GM11168 (cell line): Measurements from ENCODE around the gene MACROD2.

ENCODE experiments used
- in situ Hi-C: fragments of 300-500 bp; cut with MboI; formaldehyde crosslinking; loops from one replicate; pipeline ENCODE4 v1.12.0; 2022; ENCODE audit warnings: low sequenced_read_pairs; ENCODE audit not compliant: unreplicated experiment

MACROD2 gene

DNA sequence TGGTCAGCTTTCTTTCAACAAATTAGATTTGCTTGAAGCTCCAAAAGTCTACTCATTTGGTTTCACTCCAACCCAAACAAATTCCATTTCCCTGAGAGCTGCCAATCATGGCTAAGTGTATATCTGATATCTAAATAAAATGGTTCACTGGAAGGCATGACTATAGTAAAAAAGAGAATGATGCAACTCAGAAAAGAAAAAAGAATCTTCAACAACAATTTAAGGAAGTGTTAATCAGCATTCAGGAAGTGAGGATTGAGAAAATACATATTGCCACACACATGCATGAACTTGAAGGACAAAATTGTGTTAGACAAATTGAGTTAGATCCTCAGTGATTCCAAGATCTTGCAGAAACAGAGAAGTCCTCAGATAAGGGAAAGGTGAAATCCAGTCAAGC is 1315.0 kb downstream of the MACROD2 start:
- in situ Hi-C loops: no loop called here

DNA sequence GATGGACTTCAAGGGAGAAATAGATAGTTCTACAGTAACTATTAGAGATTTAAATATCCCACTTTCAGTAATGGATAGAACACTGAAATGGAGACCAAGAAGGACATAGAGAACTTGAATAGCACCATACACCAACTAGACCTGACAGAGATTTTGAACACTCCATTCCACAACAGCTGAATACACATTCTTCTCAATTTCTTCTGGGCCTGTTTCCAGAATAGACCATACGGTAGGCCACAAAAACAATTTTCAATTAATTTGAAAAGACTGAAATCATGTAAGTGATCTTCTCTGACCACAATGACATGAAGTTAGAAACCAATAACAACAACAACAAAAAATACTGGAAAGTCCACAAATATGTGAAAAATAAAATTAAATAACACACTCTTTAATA is 1321.2 kb downstream of the MACROD2 start:
- in situ Hi-C loops: no loop called here

- in situ Hi-C loops: no loop called here
These were observed 1322.4 kb downstream of the MACROD2 start for GRCh38 chr20:15317546-15318232.

GRCh38 chr20:15318682-15319081 is 1323.4 kb downstream of the MACROD2 start:
- in situ Hi-C loops: no loop called here

GRCh38 chr20:15319439-15319838 is 1324.1 kb downstream of the MACROD2 start:
- in situ Hi-C loops: no loop called here

DNA sequence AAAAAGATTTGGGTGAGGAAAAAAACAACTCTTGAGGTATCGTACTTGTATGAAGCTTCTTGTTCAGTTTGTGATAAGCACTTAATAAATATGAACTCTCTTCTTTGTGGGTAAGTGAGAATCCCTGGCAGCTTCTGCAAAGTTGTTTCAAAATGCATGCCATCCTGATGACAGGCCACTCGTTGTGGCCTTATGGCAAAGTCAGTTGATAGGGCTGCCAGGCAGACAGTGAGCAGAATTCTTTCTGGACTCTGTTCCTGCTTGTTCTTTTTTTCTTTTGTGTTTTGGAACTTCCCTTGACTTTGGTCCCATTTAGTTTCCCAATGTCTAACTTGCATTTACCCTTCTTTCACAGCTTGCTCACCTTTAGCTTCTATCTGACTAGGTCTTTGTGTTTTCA is 1325.6 kb downstream of the MACROD2 start:
- in situ Hi-C loops: no loop called here

- in situ Hi-C loops: no loop called here
These were observed 1331.8 kb downstream of the MACROD2 start for GRCh38 chr20:15327123-15327522.

GRCh38 chr20:15328084-15328483 is 1332.8 kb downstream of the MACROD2 start:
- in situ Hi-C loops: no loop called here

DNA sequence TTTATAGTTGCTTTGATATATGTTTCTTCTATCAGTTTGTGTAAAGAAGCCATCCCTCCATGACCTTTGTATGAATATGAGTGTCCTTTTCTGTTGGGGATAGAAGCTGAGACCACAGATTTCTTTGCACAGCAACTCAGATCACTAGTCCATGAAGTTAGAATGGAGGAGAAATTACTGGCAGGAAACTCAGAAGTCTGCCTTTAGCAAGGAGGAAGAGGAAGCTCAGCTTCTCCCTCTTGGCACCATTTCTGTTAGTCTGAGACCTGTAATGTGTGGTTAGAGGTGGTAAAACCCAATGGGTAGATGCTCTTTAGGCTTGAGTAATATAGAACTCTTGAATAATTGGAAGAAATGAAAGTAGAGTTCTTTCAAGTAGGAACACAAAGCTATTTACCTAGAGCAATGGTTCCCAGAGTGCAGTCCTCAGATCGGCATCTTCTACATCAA is 1337.4 kb downstream of the MACROD2 start:
- in situ Hi-C loops: no loop called here

DNA sequence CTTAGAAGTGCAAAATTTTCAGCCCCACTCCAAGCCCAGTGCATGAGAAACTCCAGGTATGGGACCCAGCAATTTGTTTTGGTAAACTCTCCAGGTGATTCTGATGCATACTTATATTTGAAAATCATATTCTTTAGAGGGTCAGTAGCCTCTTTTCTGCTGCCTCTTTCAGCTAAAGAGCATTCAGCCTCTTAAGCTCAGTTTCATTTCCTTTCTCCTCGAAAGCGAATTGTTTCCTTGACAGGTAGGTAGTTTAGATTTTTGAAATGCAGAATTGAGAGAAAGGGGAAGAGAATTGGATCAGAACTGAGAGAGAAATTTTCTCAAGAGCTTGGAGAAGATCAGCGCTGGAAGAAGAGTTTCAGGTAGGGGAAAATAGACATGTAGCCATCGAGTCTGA is 1337.9 kb downstream of the MACROD2 start:
- in situ Hi-C loops: no loop called here

DNA sequence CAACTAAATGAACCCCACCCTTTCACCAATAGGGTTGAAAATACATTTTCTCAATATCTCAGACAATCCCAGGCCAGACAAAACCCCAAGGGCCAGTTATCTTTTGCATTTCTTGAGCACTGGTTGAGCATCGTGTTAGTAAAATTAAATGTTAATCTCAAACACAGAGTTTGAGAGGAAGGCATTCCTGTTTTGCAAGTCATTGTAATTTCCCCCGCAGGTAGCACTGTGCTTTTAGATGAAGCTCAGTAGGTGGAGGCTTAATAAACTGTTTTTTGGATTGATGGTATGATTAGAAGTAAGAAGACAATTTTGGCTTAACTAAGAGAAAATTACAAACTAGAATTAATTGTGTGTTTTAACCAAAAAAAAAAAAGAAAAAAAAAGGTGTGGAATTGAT is 1340.7 kb downstream of the MACROD2 start:
- in situ Hi-C loops: no loop called here

DNA sequence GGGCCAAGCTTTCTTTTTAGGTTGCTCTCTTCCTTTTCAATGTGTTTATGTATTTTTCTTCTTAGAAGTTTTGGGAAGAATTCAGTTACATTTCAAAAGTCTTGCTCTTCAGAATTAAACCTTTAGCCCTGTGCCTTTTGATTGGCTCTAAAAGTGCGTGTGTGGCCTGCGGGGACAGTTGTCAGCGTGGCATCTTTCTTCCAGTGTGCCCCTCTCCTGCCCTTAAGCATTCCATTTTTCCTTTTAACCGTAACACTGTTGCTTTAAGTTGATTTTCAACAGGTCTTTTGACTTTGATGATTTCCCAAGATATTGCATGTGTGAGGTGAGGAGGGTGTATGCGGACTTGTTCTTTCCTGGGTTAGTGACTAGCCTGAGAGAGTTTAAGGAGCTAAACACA is 1341.2 kb downstream of the MACROD2 start:
- in situ Hi-C loops: no loop called here

DNA sequence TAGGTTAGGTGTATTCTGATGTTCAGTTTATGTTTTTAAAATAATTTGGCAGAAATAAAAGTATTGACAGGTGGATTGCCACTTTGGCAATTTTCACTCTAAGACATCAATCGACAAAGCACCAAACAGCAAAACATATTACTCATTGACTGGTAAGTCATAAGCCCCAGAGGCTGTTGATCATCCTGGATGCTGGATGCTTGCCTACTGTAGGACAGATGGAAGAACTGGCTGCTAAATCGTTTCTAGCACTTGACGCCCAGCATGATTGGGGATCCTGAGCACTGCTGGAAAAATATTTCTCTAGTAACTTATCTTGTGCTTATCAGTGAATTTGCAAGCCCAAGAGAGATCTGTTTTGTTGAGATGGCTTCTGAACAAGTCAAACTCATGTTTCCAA is 1343.9 kb downstream of the MACROD2 start:
- in situ Hi-C loops: no loop called here

DNA sequence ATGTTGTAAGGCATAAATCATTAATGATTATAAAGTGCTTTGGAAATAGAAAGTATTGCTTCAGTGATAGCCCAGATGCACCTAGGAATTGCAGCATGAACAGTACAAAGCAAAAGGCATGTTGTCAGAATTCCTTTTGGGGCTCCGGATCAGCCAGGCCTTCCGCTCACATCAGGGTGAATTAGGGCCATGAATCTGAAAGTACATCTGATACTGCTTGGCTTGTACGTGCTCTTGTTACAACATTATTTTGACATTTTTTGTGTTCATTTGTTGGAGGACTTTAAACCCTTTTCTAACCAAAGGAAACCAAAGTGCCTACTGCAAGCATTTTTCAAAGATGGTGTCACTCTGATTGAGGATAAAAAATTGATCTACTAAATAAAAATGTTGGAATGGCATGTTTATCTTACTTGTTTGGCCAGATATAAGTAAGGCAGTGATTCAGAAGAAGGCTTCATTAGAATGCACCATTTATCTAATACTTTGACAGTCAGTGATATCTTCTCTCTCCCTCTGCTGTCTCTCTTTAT is 1347.7 kb downstream of the MACROD2 start:
- in situ Hi-C loops: no loop called here

DNA sequence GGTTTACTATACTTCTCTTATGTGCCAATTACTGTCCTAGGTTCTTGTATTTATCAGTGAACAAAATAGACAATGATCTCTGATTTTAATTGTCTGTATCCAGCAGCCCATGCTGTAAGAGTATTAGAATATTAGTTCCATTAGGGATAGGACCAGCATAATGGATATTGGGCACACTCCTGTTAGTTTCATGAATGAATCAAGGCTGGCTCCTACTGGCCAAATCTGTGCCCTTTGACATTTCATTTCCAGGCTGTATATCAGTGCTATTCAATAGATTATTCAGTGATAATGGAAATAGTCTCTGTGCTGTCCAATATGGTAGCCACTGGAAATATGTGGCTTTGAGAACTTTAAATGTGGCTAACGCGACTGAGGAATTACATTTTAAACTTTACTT is 1350.0 kb downstream of the MACROD2 start:
- in situ Hi-C loops: no loop called here

- in situ Hi-C loops: no loop called here
These were observed 1351.5 kb downstream of the MACROD2 start for GRCh38 chr20:15346657-15347280.

DNA sequence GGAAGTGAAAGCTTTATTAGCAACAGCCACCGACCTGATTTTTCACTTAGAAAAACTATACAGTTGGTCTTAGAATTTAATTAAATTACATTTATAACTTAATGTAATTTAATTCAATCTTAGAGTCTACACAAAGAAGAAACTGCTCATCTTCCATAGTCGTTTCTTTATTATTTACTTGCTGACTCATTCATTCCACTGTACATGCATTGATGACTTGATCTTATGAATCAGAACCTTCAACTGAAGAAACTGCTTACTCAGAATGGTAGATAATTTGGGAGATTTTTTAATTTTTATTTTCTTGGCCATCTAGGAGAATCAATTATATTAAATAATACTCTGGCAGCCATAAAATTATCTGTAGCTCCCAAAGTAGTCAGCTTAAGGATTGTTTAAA is 1363.7 kb downstream of the MACROD2 start:
- in situ Hi-C loops: no loop called here

GRCh38 chr20:15362849-15363248 is 1367.5 kb downstream of the MACROD2 start:
- in situ Hi-C loops: no loop called here

DNA sequence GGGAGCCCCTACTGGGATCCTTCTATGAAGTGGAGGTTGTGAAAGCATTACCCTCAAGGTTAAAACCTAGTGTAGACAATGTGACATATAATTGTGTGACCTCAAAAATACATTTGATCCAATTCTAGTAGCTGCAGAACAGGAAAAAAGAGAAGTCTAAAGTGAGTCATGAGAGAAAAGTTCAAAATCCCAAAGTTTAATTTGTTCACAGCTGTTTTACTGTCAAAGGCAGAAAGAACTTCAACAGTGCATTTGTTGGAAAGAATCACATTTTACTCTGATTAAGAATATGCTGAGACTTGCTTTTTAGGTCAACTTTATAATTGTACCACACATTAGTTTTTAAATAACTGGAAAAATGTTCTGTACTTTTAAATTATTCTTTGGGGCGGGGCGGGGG is 1369.5 kb downstream of the MACROD2 start:
- in situ Hi-C loops: no loop called here

DNA sequence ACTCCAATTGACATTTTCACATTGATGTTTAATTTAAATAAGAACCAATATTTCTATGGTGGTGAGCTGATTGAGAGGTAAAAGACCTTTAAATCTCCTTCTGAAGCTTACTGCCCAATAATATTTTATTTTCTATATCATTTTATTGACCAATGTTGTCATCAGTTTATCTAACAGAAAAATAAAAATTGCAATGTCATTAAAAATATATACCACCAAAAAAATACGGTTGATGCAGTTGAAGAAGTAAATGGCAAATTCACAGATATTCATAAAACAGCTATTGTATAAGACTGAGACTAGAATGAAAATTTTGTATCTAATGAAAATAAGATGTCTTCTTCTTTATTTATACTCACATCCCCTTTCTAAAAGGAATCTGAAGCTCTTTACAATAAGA is 1375.1 kb downstream of the MACROD2 start:
- in situ Hi-C loops: no loop called here

- in situ Hi-C loops: no loop called here
These were observed 1379.4 kb downstream of the MACROD2 start for GRCh38 chr20:15374682-15375081.

GRCh38 chr20:15375836-15376235 is 1380.5 kb downstream of the MACROD2 start:
- in situ Hi-C loops: no loop called here
